GM19099 (cell line): ENCODE measurements around the gene TXNDC12.

Experiments used
- POLR2A ChIP-seq: IDR thresholded peaks from 3 replicates; pipeline ENCODE4 v1.6.1; 2011; ENCODE audit warnings: low read depth; ENCODE audit not compliant: insufficient read length; ENCODE audit errors: extremely low read depth

TXNDC12 gene

DNA sequence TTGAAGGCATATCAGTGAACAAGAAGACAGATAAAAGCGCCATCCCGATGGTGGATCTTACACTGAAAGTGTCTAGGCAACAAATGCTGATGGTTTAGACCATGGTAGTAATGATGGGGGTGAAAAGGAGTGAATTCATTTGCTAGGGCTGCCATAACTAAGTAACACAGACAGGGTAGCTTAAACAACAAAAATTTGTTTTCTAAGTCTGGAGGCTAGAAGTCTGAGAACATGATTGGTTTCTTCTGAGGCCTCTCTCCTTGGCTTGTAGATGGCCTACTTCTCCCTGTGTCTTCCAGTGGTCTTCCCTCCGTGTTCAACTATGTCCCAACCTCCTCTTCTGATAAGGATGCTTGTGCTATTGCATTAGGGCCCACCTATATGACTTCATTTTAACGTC lies 51.1 kb downstream of the TXNDC12 start:
- no peak for TF ChIP-seq POLR2A

DNA sequence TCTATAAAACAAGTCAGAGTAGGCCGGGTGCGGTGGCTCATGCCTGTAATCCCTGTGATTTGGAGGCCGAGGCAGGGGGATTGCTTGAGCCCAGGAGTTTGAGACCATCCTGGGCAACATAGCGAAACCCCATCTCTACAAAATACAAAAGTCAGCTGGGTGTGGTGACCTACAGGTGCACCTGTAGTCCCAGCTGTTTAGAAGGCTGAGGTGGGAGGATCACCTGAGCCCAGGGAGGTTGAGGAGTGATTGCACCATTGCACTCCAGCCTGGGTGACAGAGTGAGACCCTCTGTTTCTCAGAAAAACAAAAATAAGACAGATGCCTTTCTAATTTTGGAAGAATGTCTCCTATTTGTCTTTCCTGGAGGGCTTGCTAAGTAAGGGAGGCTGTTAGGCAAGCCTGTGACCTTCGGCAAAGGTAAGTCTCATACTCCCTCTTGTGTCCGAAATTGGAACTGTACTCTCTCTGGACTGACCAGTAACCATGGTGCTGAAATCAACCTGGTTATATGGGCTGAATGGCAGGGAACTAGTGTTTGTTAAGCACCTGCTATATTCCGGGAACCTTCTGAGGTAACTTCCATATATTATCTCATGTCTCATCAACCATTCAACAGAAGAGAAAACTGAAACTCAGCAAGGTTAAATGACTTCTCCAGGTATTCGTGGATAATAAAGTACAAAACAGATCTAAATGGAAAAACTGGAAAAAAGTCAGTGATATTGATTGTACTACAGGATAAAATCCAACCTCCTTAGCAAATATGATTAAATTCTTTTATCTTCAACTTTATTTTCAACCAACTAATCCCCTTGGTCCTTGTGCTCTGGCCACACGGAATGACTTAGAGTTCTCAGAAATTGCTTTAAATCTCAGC lies 52.7 kb downstream of the TXNDC12 start:
- TF ChIP-seq POLR2A: no peak

DNA sequence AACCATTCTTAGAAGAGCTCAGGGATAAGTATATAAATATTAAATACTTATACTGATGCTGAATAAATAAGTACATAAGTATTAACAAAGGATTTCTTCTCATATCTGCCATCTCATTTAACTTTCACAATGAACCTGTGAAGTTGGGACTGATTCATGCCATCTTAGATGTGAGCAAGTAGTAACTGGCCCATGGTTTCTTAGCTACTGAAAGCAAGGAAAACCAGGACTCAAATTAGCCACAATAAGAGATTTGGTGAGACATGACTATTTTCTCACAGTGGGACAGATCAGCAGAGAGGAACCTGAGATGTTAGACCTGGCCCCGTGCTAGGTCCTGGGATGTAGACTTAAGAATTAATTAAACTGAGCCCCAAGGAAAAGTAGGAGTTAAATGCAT lies 56.3 kb downstream of the TXNDC12 start:
- TF ChIP-seq POLR2A: no peak

DNA sequence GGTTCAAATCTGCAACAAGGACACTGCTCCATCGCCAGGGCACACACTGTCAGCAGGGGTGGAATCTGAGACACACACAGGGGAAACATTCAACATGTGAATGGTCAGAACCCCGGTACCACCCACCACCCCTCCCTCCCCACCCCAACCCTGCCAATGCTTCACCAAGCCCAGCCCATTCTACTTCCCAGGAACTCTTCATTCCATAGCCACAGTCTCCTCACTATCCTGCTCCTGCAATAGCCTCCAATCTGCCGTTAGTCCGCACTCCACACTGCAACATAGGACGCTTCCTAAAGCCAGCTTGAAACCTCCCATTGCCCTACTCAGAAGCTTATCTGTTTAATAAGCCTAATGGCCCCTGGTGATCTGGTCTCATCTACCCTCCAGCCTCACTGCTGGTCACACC lies 57.0 kb downstream of the TXNDC12 start:
- no peak for TF ChIP-seq POLR2A

DNA sequence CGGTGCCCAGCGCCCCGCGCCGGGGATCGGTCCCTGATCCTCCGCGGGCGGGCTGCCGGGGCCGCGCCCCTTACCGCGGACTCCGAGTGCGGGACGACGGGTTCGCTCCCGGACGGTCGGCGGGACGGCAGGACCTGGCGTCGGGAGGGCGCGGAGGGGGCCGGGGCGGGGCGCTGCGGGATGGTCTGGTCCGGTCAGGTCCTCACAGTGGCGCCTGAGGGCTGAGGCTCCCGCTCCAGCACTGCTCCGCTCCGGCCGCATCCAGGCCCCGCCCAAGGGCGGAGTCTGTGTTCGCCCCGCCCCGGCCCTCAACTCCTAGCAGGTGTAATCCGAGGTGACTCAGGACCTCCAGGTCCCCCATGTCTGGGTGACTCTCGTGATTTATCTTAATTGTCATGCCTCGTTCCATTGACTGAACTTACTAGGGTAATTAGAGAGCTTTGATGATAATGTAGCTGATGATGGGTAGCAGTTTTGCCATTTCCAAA lies 64.5 kb downstream of the TXNDC12 start, which contains the start of gene RAB3B:
TSS of gene RAB3B (minus strand) at position 223 of the 488 bp plus-strand sequence. CDS start 13,583 bp downstream, outside the sequence.
- no peak for TF ChIP-seq POLR2A

DNA sequence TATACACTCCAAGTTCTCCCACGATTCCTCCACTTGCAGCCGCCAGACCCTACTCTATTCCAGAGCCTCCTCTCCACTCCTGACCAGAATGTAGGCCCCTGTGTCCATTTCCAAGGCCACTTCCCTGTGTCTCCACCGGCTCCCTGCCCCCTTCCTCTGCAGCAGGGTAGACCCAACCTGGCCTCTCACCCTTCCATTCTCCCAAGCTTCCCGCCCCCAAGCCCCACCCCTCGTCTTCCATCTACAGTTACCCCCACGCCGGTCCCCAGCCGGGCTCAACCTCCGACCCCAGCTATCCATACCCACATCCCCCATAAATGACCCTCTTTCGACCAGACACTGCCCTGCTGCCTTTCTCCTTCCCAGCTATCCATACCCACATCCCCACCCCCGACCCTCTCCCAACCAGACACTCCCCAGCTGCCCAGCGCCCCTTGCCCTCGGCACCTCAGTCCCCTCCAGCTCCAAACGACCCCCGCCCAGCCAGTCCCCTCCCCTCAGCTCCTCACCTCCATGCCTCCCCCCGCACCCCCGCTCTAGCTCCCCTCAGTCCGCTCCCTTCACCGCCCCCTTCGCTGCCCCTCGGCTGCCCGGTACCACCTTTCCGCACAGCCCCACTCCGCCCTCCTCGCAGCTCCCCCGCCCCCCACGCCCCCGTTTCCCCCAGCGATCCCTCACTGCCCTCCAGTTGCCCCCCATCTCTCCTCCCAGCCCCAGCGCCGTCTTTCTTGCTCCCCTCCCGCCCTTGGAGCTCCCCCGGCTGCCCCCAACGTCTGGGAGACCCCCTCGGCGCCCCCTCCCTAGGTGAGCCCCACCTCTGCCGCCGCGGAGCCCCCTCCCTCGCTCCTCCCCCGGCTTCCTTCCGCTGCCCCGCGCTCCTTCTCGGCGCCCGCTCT lies 65.2 kb downstream of the TXNDC12 start:
- no peak for TF ChIP-seq POLR2A

DNA sequence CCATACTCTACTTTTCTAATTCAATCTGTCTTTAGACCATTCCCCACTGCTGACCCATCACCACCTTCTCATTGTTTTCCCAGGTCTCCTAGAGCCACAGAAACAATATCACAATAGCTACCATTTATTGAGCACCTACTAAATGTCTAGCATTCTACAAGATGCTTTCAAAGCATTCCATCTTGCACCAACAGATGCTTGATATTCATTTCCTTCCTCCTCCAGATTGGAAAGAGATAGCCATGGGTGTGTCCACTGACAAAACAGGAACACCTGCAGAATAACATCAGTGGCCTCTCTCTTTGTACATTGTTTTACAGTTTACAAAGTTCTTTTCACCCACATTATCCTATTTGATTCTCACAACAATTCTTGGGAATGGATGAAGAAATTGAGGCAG lies 66.7 kb downstream of the TXNDC12 start:
- TF ChIP-seq POLR2A: no peak

DNA sequence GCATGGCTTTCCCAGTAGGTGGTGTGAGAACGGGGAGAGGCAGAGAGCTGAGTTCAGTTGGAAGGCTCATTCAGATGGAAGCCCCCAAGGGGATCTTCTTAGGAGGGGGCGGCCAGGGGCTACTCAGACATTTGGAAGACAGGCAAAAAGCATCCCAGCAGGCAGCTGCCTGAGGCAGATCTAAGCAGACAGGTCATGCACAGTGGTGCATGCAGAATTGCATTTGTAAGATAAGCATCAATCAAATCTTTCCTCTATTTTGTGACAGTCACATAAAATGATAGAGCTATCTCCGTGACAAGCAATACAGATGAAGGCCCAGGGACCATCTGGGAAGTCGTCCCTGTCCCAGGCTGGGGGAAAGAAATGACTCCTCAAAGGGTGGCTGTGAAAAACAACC lies 68.3 kb downstream of the TXNDC12 start:
- TF ChIP-seq POLR2A: no peak

DNA sequence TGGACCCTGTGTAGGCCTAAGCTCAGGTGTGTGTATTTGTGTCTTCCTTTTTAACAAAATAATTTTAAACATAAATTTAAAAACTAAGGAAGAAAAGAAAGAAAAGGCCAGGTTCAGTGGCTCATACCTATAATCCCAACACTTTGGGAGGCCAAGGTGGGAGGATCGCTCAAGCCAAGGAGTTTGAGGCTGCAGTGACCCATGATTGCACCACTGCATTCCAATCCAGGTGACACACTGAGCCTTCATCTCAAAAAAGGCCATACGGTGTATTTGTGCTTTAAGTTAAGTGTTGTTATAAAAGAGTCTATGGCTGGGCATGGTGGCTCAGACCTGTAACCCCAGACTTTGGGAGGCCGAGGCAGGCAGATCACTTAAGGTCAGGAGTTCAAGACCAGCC lies 72.8 kb downstream of the TXNDC12 start:
- TF ChIP-seq POLR2A: no peak

DNA sequence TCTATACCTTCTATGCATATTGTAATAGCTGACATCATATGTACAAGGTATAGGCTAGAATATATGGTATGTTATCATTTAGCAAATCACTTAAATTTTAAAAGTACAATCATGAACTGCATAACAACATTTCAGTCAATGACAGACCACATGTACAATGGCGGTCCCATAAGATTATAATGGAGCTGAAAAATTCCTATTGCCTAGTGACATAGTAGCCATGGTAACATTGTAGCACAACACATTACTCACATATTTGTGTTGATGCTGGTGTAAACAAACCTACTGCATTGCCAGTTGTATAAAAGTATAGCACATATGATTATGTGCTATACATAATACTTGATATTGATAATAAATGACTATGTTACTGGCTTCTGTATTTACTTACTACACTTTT lies 73.4 kb downstream of the TXNDC12 start:
- TF ChIP-seq POLR2A: no peak

DNA sequence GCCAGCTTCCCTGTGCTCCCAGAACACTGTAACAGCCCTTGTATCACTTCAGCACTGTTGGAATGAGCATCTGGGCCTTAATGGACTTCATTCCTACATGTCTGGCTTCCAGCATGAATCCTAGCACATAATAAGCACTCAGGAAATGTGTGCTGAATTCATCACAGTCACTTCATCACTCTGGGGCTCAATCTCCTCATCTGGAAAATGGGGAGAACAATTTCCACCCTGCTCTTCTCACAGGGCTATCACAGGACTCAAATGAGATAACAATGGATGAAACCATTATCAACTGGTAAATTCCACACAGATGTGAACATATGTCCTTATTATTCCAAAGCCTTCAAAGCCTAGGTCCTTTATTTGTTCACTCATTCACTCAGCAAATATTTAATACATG lies 76.9 kb downstream of the TXNDC12 start:
- TF ChIP-seq POLR2A: no peak

DNA sequence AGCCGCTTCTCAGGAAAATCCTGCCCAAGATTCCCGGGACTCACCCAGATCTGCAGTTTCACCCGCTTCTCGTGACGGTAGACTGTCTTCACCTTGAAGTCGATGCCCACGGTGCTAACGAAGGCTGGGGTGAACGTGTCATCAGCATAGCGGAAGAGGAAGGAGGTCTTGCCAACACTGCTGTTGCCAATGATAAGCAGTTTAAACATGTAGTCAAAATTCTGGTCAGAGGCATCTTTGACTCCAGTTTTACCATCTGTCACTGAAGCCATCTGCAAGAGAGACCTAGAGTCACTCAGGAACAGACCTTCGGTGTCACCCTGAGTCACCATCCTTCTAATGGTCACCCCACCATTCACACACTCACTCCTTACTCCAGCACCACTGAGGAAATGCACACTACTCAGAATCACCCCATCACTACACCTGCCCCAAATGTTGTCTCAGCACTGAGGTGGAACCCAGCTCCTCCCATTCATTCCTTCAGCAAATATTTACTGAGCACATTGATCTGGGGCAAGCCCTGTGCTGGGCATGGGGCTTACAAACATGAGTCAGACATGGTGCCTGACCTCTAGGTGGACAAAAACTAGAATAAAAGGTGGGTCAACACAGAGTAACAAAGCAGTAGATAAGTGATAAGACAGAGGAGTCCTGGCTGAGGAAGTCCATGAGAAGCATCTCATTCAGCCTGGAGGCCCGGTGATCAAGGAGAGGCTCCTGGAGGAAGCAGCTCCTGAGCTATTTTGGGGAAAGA lies 78.0 kb downstream of the TXNDC12 start:
- TF ChIP-seq POLR2A: no peak

DNA sequence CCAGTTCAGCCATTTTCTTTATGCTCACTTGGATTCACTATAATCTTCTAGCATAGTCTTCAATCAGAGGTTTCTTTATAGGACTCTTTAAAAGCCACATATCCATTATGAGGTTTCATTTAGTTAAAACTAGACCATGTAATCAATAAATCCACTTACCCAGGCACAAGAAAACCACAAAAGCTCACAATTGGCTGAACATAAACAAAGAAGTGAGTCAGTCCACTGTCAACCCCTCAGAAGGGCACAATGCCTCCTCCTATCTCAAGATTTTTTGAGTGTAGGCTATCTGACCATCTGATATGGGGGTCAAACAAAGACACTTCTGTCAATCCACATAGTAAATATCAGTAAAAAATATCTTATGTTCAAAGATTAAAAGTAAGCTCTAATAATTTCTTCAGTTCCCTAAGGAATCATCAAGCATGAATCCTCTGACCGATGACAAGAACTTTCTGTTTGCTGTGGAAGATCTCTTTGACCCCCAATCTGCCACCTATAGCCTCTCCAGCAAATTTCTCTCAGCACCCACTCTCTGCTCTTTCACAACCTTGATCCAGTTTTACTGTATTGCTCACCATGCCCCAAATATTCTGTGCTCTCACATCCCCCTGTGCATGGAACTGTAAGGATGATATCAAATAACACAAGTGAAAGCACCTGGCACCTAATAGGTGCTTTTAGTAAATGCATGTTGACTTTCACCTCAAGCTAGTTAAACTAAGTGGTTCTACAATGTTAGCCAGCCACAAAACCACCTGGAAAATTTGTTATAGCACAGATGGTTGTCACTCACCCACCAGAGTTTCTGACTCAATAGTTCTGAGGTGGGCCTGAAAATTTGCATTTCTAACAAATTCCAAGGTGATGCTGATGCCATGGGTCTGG lies 81.2 kb downstream of the TXNDC12 start:
- no peak for TF ChIP-seq POLR2A
